CD4-positive, alpha-beta T cell treated with Interleukin-17A for 1 hour (primary cell): Measurements from ENCODE around the gene GNL1.
"Not testable (repeated sequence)": the region's sequence is repeated elsewhere in the genome, so short reads cannot be mapped to it uniquely, and the experiment has no call there.

Experiments
- DNase-seq: peaks from one replicate; pipeline ENCODE4 v3.0.0-alpha.2; 2020

Gene GNL1

DNA sequence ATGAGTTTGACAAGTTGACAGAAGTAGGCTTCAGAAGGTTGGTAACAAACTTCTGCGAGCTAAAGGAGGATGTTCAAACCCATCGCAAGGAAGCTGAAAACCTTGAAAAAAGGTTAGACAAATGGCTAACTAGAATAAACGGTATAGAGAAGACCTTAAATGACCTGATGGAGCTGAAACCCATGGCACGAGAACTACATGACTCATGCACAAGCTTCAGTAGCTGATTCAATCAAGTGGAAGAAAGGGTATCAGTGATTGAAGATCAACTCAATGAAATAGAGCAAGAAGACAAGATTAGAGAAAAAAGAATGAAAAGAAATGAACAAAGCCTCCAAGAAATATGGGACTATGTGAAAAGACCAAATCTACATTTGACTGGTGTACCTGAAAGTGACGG, 34.3 kb downstream of the GNL1 start:
- not testable (repeated sequence) for DNase-seq

DNA sequence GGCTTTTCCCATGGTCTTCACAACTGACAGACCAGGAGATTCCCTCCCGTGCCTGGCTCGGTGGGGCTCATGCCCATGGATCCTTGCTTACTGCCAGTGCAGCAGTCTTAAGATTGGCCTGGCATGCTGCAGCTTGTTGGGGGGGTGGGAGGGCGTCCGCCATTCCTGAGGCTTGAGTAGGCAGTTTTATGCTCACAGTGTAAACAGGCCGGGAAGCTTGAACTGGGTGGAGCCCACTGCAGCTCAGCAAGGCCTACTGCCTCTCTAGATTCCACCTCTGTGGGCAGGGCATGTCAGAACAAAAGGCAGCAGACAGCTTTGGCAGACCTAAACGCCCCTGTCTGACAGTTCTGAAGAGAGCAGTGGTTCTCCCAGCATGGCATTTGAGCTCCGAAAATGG, 35.2 kb downstream of the GNL1 start:
- not testable (repeated sequence) for DNase-seq

DNA sequence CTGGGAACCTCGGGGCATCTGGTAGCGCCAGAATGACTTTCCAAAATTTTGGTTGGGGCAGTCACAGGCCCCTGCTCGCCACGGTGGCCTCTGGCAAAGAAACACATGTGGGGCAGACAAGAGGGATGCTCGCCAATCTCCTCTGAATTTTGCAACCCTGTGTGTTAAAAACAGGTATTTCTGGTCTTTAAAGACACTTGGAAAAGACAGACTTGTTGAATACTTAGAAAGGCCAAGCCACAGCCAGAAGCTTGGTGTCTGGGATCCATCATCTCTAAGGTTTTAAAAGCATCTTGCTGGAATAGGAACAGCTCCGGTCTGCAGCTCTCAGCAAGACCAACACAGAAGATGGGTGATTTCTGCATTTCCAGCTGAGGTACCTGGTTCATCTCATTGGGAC, 35.8 kb downstream of the GNL1 start:
- DNase-seq = no peak

DNA sequence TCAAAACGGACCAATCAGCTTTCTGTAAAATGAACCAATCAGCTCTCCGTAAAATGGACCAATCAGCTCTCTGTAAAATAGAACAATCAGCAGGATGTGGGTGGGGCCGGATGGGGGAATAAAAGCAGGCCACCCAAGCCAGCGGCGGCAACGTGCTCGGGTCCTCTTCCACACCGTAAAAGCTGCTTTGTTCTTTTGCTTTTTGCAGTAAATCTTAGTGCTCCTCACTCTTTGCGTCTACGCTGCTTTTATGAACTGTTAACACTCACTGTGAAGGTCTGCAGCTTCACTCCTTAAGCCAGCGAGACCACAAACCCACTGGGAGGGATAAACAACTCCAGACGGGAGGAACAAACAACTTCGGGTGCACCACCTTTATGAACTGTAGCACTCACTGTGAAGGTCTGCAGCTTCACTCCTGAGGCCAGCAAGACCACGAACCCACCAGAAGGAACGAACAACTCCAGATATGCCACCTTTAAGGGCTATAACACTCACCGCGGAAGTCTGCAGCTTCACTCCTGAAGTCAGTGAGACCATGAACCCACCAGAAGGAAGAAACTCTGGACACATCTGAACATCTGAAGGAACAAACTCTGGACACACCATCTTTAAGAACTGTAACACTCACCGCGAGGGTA, 37.7 kb downstream of the GNL1 start:
- peak; percentile 46 for DNase-seq

DNA sequence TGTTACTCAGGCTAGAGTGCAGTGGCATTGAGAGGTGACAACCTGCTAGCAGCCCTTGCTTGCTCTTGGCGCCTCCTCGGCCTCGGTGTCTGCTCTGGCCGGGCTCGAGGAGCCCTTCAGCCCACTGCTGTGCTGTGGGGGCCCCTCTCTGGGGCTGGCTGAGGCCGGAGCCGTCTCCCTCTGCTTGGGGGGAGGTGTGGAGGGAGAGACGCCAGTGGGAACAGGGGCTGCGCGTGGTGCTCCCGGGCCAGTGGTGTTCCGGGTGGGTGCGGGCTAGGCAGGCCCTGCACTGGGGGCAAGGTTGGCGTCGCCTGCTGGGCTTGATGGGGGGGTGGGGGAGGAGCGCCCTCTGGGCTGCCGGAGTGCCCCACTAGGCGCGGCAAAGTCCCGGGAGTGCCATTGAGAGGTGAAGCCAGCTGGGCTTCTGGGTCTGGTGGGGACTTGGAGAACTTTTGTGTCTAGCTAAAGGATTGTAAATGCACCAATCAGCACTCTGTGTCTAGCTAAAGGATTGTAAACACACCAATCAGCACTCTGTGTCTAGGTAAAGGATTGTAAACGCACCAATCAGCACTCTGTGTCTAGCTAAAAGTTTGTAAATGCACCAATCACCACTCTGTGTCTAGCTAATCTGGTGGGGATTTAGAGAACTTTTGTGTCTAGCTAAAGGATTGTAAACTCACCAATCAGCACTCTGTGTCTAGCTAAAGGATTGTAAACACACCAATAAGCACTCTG, 38.4 kb downstream of the GNL1 start:
- not testable (repeated sequence) for DNase-seq

DNA sequence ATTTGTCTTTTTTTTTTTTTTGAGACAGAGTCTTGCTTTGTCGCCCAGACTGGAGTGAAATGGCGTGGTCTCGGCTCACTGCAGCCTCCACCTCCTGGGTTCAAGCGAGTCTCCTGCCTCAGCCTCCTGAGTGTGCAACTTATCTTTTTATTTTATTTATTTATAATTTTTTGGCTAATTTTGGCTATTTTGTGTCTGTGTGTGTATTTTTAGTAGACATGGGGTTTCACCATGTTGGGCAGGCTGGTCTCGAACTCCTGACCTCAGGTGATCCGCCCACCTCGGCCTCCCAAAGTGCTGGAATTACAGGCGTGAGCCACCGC, 39.6 kb downstream of the GNL1 start:
- not testable (repeated sequence) for DNase-seq

DNA sequence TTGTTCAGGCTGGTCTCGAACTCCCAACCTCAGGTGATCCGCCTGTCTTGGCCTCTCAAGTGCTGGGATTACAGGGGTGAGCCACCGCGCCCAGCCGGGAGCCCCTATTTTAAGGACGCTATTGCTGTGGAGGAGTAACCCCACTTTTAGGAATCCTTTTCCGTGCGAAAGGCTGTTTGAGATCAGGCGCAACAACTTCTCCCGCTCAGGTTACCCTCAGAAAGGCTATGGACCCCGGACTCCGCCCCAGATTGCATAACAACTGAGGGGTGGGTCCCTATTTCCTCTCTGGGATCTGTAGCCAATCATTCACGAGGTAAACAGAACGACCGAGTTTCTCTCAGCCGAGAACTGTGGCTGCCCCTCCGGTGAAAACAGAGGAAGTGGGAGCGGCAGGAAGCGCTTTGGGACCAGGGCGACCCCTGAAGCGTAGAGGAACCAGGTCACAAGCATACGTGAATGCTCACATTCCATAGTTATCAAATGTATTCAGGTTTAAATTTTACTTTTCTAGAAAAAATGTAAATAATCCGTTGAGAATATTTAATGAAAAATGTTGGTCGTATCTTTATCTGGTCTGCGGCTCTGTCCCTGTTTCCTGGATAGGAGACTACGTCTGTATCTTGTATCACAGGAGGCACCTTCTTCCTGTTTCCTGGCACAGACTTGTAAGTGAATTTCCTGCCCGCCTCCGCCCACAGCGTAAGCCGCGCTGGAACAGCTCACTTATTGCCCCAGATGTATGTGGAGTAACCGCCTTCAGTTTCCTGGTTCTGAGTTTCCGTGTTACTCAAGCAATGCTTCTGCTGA, 40.1 kb downstream of the GNL1 start:
- DNase-seq = peak; percentile 95

DNA sequence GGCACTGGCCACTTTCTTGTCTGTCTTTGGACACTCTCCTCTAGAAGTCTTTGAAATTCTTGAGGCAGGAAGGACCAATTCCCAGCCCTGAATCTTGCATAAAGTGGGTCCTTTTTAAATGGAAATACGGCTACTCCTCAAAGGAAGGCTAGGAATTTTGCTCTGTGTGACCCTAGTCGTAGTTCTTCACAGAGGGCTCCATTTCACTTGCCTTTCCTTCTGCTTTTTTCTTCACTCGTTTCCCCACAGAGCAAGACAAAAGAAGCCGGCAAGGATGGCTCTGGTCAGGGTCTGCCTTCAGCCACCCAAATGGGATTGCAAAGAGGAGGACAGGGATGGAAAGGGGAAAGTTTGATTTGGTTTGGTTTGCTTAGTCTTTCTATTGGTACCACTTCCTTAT, 41.2 kb downstream of the GNL1 start:
- DNase-seq = no peak

DNA sequence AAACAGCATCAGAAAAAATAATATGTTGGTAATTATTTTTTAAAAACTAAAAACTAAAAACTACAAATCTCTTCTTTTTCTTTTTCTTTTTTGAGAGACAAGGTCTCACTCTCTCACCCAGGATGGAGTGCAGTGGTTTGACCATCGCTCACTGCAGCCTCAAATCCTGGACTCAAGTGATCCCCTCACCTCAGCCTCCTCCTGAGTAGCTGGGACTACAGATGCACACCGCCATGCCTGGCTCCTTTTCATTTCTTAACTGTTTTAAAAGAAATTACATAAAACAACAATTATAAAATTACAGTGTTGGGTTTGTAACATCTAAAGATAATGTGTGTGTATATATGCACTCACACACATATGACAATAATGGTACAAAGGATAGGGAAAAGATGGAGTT, 42.8 kb downstream of the GNL1 start:
- DNase-seq = no peak

DNA sequence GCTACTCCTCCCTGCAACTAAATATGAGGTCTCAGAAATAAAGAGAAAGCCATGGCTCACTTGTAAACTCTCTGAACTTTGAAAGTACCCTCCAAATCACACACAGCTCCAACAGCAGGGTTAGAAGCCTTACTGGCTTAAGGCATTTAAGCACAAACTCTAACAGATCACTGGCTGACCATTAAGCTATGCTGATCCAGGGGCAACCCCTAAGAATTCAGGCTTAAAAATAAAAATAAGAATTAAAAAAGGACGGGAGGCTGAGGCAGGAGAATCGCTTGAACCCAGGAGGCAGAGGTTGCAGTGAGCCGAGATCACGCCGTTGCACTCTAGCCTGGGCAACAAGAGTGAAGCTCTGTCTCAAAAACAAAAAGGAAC, 45.1 kb downstream of the GNL1 start:
- no peak for DNase-seq

DNA sequence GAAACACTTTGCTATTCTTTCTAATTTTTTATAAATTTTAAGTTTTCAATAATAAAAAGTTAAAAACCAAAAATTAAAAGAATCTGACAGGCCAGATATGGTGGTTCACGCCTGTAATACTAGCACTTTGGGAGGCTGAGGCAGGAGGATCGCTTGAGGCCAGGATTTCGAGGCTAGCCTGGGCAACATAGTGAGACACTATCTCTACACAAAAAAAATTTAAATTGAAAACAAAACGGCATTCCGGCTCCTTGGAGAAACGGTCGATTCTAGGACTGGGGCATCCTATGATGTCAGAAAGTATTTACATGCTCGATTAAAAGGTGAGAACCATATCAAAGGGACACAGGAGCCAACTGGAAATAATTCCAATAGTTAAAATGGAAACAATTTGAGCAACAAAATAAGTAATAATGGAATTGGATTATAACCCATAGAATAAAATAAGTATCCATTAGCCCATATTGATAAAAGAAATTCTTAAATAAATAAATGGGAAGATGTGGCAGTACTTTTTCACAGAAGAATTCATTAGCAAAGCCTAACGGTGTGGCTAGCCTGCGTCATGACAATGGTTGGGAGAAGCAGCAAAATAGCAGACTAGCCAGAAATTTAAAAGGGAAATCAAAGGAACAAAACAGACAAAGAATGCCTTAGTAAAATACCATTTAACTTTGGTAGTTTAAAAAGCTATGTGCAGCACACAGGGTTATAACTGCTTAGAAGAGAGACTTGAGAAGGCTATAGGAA, 45.7 kb downstream of the GNL1 start:
- DNase-seq = no peak

DNA sequence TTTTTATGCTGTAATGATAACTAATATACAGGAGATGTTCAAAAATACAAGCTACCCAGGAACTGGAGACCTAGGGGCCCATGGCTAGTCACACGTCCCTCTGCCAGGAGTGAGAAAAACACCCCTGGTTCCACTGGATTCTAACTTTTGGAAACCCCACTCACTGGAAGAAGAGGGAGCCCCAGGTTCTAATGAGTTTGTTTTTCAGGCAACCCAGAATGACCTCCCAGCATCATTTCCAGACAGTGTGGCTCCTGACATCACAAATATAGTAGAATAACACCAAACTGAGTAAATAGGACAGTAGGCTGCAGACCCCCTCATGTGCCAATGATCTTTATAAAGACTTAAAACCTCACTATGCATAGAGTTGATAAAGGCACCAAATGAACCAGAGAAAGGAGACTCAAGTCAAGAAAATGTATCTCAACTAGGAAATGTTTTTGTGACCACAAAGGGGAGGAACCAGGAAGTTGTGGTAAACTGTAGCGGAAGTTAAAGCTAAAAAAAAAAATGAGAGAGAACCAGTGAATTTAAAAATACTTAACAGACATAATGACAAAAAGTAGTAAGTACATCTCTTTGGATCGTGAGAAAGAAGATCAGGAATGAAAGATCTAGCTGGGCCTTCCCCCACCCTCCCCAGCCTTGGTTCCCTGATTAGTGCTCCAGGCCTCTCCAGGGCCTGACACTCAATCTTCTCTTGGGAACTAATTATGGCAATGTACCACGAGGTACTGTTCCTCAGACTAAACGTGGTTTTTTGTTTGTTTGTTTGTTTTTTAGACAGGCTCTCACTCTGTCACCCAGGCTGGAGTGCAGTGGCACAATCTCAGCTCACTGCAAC, 47.2 kb downstream of the GNL1 start:
- DNase-seq = peak; percentile 81

DNA sequence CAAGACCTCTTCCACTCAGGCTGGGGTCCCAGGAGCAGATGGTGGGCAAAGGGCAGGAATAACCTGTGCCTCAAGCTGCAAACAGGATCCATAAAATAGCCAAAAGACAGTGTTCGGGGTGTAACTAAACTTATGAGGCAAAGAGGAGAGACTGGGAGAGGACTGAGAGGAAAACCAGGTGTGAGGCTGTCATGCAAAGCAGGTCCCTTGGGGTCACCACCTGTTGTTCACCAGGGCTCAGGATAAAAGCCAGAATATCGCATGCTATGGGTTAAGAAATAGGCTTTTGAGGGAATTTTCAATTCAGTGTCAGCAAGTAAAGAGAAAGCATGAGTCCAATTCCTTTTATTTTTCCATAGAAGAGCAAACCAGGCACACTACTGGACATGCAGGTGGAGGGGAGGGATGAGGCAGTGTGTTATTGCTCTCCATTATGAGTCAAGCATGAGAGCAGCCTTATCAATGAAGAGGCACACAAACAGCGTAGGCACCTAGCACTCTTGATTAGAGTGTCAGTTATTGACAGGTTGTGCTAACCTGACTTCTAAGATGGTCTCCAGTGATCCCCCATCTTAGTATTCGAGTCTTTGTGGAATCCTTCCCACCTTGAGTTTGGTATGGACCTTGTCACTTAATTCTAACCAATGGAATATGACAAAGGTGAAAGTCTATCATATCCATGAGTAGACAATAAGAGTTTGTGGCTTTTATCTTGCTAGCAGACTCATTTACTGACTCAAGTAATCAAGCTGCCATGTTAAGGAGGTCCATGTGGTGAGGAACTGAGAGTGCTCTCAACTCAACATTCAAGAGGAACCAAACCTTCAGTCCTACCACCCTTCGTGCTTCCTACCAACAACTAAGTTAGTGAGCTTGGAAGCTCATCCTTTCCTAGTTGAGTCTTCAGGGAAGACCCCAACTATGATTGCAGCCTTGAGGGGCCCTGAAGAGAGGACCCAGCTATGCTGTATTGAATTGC, 48.2 kb downstream of the GNL1 start:
- no peak for DNase-seq

DNA sequence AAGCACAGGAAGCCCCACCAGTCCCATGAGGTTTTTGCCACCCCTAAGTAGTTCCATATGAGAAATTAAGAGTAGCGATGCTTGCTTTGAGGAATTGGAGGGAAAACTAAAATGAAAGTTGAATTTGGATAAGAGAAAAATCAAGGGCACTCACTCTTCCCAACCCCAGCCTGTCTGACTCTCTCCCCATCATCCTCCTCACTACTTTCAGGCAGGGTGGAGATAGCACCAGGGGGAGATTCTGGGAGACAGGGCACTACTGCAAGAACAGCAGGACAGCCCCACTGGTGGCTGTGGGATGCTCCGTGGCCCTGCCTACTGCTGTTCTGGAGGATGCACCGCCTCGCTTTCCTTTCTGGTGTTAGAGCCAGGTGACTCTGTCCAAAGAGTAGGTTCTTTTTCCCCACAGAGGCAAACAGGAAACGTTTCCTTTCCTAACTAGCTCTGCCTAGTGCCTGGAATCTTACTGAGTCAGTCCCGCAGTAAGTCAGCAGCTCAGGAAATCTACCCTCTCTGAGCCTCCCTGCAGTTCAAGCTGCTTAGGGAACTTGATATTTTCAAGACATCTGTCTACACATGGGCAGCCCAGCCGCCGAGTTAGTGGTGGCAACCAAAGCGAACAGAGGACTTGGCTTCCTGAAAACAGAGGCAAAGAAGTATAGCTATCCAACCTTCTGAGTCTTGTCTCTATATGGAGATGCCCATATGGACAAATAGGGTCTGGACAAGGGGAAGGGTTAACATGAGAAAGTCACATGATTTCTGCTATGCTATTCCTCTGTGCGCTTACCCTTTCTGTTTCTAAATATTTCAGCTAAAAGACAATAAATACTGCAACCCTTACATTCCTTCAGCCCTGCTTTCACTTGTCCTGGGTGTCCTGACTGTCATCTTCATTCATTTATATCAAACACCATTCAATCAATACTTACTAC, 55.6 kb downstream of the GNL1 start:
- no peak for DNase-seq

DNA sequence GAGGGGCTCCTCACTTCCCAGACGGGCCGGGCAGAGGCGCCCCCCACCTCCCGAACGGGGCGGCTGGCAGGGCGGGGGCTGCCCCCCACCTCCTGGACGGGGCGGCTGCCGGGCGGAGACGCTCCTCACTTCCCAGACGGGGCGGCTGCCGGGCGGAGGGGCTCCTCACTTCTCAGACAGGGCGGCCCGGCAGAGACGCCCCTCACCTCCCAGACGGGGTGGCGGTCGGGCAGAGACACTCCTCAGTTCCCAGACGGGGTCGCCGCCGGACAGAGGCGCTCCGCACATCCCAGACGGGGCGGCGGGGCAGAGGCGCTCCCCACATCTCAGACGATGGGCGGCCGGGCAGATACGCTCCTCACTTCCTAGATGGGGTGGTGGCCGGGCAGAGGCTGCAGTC, 57.6 kb downstream of the GNL1 start:
- not testable (repeated sequence) for DNase-seq

DNA sequence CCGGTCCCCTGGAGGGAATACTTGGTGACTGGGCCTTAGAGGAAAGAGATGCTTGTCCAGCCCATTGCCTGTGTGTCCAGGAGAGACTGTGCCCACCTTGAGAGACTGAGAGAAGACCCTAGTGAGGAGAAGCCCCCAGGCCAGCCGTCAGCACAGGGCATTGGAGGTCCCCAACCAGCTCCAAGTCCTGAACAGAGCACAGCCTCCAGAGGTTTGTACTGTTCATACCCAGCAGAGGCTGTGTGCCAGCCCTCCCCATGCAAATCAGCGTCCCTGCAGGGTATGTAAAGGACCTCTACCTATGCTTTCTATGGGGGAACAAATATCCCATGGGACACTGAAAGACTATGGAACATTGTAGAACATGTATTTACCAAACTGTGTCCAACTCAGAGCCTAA, 58.6 kb downstream of the GNL1 start:
- DNase-seq = no peak

DNA sequence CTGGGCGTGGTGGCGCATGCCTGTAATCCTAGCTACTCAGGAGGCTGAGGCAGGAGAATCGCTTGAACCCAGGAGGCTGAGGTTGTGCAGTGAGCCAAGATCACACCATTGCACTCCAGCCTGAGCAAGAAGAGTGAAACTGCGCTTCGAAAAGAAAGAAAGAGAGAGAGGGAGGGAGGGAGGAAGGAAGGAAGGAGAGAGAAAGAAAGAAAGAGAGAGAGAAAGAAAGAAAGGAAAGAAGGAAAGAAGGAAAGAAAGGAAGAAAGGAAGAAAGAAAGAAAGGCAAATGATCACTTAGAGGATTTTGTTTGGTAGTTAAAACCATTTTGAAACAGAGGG, 59.1 kb downstream of the GNL1 start:
- DNase-seq = not testable (repeated sequence)

DNA sequence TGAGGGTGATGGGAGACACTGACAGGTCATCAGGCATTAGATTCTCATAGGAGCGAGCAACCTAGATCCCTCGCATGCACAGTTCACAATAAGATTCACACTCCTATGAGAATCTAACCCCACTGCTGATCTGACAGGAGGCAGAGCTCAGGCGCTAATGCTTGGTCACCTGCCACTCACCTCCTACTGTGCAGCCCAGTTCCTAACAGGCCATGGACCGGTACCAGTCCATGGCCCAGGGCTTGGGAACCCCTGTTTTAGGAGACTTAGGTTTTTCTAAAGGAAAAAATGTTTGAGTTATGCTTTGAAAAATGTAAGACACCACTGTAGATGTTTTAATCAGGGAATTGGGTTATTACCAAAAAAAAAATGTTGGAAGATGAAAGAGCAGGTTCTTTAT, 60.3 kb downstream of the GNL1 start:
- DNase-seq = peak; percentile 34

DNA sequence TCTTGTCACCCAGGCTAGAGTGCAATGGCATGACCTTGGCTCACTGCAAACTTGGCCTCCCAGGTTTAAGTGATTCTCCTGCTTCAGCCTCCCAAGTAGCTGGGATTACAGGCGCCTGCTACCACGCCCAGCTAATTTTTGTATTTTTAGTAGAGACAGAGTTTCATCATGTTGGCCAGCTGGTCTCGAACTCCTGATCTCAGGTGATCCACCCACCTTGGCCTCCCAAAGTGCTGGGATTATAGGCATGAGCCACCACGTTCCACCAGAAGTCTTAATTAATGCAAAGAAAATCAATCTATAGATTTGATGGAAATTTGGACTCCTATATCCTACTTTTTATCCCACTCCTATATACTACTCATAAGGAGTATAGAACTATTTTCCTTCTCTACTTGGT, 61.2 kb downstream of the GNL1 start:
- not testable (repeated sequence) for DNase-seq

DNA sequence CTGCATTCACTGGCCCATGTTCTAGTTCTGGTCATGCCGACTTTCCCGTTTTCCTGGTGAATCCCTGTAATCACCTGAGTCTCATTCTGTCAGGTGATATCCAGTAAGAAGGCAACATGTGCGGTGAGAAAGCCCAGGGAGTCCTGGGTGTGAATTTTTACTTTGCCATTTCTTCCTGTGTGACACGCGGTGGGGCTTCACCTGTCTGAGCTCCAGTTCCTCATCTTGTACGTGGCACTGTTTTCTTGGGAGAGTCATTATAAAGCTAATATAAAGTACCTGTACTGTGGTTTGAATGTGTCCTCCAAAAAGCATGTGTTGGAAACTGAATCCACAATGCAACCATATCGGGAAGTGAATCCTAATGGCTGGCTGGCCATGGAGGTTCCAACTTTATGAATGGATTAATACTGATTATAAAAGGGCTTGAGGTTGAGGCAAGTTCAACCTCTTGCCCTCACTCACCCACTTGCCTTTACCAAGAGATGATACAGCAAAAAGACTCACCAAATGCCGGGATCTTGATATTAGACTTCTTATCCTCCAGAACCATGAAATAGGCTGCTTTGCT, 61.9 kb downstream of the GNL1 start:
- DNase-seq = peak; percentile 59
